Measurements from ENCODE around the gene RHBG.

DNA sequence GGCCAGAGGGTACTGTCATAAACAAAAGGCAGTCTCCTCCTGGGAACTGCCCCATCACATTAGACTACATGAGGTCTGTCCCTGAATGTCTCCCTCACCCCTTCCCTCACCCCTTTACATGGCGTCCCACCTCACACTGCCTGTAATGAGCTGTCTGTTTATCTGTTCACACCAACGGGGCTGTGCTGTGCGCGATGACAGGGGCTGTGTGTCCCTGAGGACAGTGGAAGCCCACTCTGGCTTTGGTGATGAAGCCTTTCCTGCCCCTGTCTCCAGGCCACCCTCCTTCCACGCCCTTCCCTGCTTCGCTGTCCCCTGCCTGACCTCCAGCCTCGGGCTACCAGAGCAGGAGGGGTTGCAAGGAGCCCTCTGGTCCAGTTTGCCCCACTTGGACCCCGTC, 22.7 kb downstream of the RHBG start:
- TF ChIP-seq POLR2A (IDR thresholded peaks at IDR 0.05) = no peak
- TF ChIP-seq, protein P1, sequence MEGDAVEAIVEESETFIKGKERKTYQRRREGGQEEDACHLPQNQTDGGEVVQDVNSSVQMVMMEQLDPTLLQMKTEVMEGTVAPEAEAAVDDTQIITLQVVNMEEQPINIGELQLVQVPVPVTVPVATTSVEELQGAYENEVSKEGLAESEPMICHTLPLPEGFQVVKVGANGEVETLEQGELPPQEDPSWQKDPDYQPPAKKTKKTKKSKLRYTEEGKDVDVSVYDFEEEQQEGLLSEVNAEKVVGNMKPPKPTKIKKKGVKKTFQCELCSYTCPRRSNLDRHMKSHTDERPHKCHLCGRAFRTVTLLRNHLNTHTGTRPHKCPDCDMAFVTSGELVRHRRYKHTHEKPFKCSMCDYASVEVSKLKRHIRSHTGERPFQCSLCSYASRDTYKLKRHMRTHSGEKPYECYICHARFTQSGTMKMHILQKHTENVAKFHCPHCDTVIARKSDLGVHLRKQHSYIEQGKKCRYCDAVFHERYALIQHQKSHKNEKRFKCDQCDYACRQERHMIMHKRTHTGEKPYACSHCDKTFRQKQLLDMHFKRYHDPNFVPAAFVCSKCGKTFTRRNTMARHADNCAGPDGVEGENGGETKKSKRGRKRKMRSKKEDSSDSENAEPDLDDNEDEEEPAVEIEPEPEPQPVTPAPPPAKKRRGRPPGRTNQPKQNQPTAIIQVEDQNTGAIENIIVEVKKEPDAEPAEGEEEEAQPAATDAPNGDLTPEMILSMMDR (IDR thresholded peaks at IDR 0.05) = no peak
